OCI-M1 (cell line): ENCODE data around the gene EPHB2.

ENCODE experiments used
- DNase-seq: peaks from one replicate; lab custom pipeline; 2025; lab: John Stamatoyannopoulos, UW

Gene EPHB2

GRCh38 chr1:22781483-22781882, 70.8 kb downstream of the EPHB2 start:
- DNase-seq: no peak

- no peak for DNase-seq
Measured at GRCh38 chr1:22782406-22782805, 71.8 kb downstream of the EPHB2 start.

GRCh38 chr1:22784317-22784716, 73.7 kb downstream of the EPHB2 start:
- DNase-seq: no peak

DNA sequence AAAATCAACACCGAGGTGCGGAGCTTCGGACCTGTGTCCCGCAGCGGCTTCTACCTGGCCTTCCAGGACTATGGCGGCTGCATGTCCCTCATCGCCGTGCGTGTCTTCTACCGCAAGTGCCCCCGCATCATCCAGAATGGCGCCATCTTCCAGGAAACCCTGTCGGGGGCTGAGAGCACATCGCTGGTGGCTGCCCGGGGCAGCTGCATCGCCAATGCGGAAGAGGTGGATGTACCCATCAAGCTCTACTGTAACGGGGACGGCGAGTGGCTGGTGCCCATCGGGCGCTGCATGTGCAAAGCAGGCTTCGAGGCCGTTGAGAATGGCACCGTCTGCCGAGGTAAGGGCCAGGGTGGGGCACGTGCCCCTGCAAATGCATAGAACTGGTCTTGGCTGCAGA, 74.1 kb downstream of the EPHB2 start:
- DNase-seq: no peak

DNA sequence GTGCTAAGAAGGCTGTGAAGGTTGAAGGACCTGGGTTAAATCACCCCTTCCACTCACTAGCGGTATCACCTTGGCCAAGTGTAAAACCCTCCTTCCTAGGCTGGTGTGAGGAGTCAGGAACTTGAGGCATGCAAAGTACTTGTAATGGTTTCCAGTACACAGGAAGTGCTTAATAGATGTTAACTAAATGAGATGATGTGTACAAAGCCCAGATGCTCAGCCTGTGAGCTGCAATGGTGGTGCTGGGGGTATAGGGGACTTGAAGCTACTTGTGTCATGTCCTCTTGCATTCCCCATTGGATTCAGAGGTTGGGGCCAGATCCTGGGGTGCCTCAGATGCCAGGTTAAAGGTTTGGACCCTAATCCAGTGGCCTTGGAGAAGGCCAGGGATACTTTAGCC, 75.5 kb downstream of the EPHB2 start:
- DNase-seq: no peak

DNA sequence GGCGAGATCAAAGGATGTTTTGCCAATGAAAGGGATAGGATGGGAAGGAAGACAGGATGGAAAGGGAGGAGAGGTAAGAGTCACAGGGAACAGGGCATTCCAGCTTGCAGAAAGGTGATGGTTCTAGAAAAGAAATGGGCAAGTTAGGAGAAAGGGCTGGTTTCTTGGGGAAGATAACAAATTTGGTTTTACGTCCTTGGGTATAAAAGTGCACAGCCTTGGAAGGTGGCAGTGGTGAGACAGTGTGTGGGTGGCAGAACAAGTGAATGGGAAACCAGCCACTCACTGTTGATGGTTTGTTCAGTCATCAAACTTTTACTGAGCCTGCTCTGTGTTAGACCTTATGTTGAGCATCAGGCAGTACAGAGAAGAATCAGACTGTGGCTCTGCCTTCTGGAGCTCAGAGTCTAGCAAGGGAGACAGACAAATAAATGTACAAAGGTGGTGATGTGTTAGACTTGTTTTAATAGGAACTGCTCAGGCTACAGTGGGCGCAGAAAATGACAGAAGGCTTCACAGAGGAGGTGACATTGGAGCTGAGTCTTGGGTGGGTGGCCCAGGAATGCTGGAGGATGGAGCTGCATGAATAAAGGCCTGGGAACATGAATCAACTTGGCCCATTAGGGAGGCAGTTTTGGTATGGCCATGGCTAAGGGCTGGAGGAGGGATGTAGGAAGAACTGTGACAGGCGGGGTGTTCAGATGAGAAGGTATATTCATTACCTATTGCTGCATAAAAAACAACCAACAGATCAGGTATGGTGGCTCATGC, 76.3 kb downstream of the EPHB2 start:
- DNase-seq: no peak

DNA sequence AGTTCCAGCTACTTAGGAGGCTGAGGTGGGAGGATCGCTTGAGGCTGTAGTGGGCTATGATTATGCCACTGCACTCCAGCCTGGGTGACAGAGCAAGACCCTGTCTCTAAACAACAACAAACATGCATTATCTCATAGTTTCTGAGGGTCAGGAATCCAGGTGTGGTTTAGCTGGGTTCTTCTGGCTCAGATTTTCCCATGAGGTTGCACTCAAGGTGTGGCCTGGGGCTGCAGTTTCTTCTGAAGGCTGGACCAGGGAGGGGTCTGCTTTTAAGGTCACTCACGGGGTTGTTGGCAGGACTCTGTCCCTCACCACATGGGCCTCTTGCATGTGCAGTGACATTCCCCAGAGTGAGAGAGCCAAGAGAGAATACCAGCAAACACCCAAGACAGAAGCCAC, 77.0 kb downstream of the EPHB2 start:
- no peak for DNase-seq

DNA sequence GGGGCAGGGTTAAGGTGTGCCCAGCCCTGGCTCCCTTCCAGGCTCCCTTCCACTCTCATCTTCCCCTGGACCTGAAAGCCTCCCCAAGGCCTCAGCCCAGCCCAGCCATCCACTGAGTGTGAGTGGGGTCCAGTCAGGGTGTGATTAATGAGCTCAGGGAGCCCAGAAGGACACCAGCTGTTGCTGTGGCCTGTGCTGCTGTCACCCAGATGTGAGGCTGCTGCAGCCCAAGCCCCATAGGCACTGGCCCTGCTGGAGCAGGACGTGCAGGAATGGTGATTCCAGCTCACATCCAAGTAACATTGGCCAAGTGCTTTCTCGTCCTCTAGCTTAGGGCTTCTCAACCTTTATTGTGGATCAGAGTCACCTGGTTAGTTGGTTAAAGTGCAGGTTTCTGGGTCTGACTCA, 77.6 kb downstream of the EPHB2 start:
- no peak for DNase-seq

DNA sequence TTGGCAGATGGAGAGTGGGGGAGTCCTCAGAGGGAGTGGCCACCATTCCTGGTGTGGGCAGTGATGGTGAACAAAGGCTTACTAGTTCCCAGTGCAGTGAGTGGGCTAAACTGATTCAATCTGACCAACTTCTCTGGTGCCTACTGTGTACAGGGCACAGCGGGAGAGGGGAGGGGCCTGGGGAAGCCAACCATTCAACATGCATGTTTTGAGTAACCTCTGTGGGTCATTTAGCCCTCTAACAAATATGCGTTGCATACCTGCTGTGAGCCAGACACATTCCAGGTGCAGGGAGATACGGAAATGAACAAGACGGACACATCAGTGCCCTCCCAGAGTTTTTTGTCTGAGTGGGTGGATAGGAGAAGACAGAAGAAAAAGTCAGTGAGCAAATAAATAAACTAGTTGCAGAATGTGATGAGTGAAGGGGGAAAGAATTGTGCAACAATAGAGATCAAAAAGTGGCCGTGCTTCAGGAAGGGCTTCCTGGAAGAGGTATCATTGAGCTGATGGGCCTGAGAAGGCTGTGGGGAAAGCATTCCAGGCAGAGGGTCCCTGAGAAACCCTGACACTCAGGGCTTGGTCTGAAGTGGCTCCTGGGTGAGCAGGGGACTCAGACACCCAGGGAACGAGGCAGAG, 78.8 kb downstream of the EPHB2 start:
- DNase-seq: no peak

DNA sequence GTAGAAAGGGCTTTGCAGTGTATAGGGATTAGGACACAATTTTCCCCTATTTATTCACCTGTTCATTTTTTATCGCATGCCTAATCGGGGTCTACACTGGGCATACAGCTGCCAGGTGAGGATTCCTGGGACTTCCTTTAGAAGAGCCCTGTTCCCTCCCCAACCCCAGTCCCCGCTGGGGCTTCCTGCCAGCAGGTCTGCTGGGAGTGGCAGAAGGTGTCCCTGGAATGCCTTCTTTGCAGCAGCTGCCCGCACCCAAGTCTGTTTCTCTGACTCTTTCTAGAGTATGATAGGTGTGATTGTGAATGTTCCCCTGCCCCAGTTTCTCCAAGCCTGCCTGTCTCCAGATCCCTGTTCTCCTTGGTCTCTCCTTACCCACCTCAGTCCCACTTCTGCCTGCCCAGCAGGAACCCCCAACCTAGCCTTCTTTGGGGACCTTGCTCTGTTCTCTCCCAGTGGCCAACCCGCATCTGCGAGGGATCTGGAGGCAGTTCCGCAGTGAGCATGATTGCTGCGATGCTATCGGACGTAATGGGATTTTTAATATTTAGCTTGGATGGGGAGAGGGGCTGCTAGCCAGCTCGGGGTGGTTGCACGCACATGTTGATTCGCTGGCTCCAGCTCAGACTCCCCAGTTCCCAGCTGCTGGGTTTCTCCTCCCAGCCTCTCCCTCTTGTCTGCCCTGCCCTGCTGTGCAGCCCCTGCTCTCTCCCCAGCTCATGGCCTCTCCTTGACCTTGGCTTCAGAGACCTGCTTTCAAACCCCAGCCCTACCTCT, 79.8 kb downstream of the EPHB2 start:
- no peak for DNase-seq

- no peak for DNase-seq
Measured at GRCh38 chr1:22791831-22792347, 81.2 kb downstream of the EPHB2 start.

GRCh38 chr1:22792396-22793160, 81.9 kb downstream of the EPHB2 start:
- DNase-seq: no peak

GRCh38 chr1:22793647-22794046, 83.0 kb downstream of the EPHB2 start:
- no peak for DNase-seq

DNA sequence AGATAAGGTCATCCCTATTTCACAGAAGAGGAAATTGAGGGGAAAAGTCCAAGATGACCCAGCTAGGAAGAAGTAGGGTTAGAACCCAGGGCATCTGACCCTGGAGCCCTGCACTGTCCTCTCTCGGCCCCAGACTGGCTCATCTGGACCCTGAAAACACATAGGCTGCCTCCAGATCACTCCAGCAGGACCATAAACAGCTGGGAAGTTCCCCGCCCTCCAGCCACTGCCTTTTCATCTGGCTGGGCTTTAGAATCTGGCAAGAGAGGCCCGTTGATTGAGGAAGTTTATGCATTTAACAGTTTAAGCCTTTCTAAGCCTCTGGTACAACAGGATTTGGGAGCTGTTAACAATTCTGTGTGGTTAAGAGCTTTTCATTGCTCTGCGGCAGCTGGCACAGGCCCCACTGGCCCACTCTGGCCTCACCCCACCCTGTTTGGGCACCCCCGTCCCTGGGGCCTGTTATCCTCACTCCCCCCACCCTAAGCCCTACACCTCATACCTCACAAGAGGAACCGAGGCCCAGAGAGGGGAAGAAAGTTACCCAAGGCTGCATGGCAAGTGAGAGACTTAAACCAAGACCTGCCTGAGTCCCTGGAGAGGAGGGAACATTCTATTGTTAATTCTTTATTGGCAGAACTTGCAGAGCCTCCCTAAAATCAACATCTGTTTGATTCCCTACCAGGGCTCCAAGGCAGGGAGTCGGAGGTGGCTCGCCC, 84.2 kb downstream of the EPHB2 start:
- no peak for DNase-seq

GRCh38 chr1:22795366-22795714, 84.7 kb downstream of the EPHB2 start:
- no peak for DNase-seq

DNA sequence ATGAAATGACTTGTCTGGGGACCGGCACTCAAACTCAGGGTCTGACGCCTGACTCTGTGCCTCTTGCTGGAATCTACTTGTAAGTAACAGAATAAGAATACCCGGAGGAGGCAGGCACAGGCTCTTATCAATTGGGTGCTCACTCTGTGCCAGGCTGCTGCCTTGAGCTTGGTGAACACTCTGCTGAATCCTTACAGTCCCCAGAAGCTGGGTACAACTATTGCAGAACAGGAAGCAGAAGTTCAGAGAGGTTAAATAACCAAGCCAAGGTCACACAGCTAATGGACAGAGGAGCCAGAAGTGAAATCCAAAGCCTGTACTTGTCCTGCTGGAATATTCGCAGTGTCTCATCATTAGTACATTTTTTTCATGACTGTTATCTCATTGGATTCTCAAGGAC, 86.0 kb downstream of the EPHB2 start:
- no peak for DNase-seq

DNA sequence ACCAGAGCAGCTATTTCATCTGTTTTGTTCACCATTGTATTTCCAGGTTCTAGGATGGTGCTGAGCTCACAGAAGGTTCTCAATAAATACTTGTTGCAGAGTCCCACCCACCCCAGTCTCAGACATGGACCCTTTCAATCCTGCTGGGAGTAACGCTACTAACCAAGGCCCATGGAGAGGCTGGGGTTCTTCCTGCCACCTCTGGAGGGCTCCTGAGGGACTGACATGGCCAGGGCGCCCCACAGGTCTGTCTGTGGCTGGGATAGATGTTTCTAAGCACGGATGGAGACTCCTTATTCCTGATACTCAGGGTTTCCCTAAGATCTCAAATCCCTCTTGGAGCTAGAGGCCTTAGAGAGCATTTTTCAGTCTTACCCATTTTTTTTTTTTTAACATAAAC, 87.4 kb downstream of the EPHB2 start:
- DNase-seq: no peak

DNA sequence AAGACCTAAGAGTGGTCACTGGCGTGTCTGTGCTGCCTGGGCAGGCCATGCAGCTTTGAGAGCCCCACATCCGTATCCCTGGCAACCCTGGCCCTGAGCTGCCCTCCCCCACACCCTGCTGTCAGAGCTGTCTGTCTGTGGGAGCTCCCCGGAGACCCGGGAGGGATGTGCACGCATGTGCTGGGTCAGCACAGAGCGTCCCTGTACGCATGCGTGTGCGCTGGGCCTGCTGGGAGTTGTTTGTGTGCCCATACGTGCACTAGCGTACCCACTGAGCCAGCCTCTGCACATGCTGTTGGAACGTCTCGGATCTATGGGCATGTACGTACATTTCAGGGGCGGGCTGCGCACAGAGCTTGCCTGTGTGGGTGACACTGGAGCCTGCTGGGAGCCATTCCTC, 89.3 kb downstream of the EPHB2 start:
- no peak for DNase-seq

- DNase-seq: no peak
Measured at GRCh38 chr1:22800629-22801028, 90.0 kb downstream of the EPHB2 start.

- DNase-seq: no peak
Measured at GRCh38 chr1:22801347-22801746, 90.7 kb downstream of the EPHB2 start.

GRCh38 chr1:22801761-22802160, 91.1 kb downstream of the EPHB2 start:
- DNase-seq: no peak

DNA sequence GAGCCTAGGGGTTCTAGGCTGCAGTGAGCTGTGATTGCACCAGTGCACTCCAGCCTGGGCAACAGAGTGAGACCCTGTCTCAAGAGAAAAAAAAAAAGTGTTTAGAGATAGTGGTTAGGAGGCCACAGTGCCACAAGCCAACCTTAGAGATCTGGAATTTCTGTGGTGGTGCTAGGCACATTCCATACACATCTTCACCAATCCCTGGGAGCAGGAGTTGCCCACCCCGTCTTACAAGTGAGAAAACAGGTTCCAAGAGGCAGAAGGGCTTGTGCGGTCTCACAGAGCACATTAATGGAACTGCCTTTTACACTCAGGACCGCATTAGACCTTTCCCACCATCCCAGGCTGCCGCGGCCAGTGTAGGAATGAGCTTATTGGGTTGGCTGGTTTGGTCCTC, 93.2 kb downstream of the EPHB2 start:
- DNase-seq: no peak
